GM21717 (cell line): ENCODE measurements around the gene PLCB1.

ENCODE experiments used
- ATAC-seq: cut with Tn5 transposase; IDR thresholded peaks from one replicate; pipeline ENCODE4 v1.9.1; 2021; ENCODE audit warnings: mild to moderate bottlenecking, moderate library complexity; ENCODE audit not compliant: unreplicated experiment

The PLCB1 gene

DNA sequence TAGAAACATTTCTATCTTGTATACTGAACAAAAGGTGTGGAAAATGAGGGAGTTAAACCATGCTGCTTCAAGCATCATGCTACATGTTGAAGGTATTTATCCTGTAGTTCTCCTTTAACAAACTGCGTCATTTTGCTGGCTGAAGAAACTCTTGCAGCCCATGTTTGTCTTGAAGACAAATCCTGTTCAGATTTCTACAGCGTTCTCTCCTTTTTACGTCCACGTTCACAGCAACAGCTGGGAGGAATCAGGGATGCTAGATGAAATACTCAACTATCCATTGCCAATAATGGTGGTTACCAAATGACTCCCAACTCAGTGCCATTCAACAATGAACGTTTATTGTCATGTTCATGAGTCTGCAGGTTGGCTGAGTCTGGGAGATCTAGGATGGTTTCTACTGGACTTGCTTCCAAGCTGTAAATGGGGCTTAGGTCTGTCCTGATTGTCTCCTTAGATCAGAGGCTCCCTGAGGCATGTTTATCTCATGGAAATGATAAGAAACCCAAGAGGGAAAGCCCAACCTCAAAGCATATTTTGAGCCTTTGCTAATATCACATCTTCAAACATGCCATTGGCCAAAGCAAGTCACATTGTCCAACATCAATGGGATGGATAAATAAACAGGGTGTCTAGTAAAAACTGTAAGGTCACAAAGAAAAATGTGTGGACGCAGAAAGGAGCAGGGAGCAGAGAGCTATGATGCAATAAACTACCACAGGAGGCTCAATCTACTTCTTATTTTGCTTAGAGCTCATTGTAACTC lies 2.7 kb upstream of the PLCB1 start:
- ATAC-seq, result no peak

DNA sequence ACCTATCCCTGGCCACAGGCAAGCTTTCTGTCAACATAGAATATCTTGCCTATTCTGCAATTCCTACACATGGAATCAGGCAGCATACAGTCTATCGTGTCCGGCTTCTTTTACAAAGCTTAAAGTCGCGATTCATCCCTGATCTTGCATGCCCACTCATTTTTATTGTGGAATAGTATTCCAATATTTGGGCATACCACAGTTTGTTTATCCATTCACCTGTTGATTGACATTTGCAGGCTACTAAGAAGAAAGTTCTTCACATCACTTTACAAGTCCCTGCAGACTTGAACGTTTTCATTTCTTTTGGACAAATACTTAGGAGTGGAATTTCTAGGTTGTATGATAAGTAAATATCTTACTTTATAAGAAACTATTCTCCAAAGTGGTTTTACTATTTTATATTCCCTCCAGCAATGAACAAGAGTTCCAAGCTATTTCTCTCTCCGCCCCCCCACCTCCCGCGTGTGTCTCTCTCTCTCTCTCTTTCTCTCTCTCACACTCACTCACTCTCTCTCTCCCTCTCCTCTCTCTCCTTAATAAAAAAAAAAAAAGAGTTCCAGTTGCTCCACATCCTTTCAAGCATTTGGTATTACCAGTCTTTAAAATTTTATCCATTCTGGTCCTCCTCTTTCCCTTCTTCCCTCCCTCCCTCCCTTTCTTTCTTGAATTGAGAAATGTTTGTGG lies 1.1 kb upstream of the PLCB1 start:
- ATAC-seq, result no peak

DNA sequence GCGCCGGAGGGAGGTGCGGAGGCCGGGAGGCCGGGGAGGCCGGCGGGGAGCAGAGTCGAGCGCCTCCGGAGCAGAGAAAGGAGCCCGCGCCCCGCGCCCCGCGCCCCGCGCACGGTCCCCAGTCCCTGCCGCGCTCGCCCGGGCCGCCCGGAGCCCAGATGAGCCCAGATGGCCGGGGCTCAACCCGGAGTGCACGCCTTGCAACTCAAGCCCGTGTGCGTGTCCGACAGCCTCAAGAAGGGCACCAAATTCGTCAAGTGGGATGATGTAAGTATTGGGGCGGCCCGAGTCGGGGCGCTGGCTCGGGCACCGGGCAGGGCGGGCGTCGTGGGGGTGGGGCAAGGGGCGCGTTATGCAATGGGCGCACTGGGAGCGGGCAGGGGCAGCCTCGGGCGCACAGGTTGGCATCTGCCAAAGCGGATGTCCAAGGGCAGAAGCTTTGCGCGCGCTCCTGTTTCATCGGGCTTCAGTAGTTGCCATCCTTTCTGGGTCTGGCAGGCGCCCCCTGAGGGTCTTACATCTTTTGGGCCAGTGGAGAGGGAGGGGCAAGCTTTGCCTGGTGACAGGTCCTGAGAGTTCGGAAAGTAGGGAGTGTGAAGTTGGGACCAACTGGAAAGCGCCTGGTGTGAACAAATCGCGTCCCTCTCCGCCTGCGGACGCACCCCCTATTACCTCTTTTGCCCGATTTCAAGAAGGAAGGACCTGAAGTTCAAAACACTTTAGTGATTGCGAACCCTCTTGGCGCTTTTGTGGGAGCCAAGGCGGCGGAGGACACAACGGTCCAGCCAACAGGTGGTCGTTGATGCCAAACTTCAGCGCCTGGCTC lies 631 bp downstream of the PLCB1 start:
- no peak for ATAC-seq

DNA sequence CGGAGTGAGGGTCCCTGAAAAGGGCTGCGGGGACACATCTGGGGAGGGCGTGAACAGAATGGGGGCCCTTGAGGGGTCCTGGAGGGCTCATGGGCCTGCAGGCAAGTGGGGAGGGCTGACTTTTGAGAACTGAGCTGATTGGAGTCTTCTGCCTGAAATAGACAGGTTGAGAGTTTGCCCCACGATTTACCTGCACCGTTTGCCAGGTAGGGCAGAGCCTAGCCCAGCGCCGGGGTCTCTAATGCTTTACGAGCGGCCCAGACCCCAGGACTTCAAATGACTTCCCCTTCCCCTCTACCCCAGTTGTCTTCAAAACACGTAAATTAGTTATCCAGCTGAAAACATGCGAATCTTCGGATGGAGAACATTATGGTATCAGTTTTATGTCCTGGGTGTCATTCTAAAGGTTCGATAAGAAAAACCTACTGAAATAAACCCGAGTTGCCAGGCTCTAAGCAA lies 1.3 kb downstream of the PLCB1 start:
- no peak for ATAC-seq

DNA sequence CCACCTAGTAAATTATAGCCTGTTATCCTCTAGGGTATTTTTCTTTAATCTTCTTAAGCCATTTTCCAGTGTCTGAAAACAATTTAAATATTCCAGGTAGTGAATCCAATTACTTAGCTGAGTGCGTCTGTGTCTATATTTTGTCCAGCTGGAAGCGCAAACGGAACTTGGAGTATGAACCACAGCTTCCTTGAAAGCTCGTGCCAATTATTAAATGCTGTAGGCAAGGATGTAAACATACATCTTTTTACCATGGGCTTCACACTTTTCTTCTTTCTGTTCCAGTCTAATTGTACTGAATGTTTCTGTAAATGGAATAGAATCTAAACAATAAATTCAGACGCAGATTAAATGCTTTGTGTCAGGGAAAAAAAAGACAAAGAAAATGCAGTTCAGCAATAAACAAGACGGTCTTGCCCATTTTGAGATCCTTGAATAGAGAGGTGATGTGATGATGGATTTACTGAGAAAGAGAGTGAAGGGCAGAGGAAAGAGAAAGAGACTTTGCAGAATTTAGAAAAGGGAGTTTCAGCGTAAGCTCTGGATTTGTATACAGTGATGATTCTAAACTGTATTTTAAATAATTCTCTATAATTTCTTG lies 1.9 kb downstream of the PLCB1 start:
- no peak for ATAC-seq

GRCh38 chr20:8139899-8140298 lies 7.8 kb downstream of the PLCB1 start:
- no peak for ATAC-seq

DNA sequence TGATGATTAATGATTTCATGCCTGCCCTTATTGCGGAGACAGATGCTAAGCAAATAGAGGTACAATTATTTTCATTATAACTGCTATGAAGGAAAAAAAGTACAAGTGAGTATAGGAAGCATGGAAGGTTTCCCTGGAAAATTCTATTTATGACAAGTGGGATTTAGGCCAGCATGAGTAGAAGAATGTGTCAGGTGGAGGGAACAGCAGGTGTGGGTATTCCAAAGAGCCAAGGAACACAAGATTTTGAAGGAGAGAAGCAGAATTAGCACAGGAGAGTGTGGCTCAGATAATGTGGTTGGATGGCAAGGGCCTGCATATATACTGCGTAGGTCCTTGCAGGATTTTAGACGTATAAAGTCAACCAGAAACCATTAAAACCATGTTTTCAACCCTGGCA lies 11.4 kb downstream of the PLCB1 start:
- no peak for ATAC-seq

DNA sequence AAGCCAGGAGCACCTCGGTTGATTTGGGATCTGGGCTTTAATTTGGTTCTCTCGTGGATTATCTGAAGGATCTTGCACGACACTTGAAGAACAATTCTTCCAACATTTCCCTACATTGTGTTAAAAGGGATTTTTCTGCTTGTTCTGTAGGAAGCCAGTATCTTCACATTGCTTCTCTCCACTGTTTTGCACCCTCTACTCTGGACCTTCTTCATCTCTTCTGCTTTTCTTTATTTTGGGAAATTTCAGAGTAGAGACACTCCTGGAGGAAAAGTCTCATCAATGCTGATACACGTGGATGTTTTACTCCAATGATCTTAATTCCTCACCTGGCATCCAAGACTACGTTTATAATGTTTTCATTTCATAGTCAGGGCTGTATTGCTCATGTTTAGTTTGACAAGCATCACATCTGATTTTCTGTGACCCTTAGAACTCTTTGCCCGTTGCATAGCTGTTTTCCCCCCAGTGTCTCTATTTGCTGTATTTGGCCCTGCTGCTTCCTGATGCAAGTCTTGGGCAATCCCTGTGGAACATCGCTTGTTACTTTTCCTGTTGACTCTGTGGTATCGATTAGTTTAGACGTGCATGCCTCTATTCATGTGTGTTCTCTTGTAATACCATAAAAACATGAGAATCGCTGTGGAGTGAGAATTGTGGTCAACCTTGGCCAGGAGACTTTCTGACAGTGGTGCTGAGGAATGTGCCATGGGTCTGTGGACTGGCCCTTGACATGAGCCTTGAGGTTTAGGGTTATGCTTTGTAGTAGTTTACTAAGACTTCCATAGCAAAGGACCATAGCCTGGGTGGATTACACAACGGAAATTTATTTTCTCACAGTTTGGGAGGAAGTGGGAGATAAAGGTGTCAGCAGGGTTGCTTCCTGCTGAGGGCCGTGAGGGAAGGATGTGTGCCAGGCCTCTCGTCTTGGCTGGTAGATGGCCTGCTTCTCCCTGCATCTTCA lies 12.5 kb downstream of the PLCB1 start:
- no peak for ATAC-seq

- no peak for ATAC-seq
Measured at GRCh38 chr20:8145246-8146168, 13.4 kb downstream of the PLCB1 start.

DNA sequence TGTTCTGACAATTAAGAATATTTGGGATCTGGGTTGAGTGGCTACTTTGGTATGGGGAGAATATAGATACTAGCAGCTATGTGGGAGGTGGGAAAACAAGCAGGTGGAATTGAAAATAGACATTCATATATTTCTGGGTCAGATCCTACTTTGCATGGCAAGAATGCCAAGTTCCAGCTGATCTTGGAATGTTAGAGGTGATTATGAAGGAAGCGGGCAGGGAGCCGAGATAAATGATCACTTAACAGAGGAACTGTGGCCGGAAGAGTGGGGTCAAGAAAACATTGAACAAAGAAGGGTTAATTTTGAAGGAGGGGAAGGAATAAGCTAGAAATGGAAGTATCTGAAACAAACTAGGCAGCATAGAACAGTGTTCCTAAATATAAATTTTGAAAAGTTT lies 15.4 kb downstream of the PLCB1 start:
- no peak for ATAC-seq

DNA sequence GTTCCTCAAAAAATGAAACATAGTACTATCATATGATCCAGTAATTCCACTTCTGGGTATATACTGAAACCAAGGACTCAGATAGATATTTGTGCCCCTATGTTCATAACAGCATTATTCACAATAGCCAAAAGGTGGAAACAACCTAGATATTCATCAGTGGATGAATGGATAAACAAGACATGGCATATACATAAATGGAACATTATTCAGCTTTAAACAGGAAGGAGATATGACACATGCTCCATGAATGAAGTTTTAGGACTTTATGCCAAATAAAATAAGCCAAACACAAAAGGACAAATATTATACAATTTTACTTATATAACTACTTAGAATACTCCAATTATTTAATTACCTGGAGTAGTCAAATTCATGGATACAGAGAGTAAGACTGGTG lies 16.4 kb downstream of the PLCB1 start:
- no peak for ATAC-seq

DNA sequence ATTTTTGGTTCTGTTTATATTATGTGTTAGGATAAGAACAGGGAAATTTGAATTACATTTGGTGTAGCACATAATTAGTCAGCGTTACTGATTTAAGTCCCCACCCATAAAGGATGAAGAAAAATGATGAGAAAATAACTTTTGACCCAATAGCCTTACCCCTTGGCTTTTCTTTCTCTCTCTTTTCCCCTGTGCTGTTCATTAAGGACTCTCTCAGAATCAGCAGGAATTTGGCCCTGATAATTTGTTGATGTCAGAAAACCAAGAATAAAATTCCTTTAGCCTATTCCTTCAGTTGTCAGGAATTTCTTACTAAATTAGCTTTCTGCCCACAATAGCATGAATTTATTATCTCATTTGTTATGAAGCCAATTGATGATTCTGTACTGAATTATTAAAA lies 18.5 kb downstream of the PLCB1 start:
- ATAC-seq, result no peak

DNA sequence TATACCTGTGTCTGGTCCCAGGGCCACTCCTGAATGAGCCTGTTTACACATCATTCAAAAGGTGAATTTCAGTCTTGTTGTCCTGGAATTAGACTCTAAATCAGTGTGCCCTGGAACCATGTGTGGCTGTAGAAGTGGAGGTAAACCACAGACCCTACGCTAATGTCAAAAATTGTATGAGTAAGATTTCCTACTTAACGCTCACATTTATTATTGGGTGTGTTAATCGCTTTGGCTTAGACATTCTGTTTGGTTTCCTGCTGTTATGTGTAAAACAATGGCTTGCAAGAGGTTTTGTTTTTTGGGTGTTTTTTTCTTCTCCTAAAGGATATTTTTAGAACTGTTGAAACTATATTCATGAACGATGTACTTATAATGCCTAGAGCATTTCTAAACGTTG lies 19.3 kb downstream of the PLCB1 start:
- ATAC-seq, result no peak

DNA sequence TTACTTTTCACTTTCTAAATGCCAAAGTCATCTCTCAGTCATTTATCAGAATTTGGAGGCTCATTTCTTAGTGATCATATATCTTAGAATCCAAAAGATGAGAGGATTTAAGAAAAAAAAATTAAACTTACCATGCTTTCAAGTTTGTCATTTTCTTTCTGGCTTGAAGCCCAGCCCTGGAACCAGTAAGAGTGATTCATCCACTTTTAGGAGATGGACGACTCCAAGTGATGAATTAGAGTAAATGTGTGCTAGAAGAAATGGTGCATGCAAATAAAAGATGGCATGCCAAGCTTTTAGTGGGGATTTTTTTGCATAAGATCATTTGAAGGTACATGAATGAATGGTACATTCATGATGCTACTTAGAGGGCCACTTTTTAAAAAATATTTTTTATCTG lies 20.1 kb downstream of the PLCB1 start:
- ATAC-seq, result no peak

GRCh38 chr20:8152847-8153246 lies 20.8 kb downstream of the PLCB1 start:
- ATAC-seq, result no peak

DNA sequence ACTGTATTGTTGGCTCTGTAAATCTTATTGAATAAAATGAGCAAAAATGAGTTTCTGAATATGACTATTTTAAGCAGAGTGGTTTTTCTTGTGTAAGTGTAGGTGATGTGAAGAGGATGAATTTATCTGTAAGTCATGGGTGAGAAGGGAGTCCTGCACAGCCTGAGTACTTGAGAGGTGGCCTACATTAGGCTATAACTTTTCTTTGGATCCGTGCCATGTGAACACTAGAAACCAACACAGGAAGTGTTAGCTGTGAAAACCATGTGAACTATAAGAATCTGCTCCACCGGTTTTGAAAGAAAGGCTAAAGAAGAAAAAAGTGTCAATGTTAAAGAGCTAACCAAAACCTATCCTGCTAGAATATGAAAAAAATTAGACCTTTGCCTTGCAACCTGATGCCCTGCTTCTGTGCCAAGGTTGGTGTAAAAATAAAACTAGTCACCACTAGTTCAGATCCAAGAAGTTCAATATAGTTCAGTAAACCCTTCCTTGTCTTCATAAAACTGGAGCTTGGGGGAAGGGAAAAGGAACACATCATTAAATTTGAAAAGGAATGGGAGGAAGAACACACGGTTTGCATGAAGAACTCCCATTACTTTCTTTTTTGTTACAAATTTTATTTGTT lies 21.3 kb downstream of the PLCB1 start:
- no peak for ATAC-seq

DNA sequence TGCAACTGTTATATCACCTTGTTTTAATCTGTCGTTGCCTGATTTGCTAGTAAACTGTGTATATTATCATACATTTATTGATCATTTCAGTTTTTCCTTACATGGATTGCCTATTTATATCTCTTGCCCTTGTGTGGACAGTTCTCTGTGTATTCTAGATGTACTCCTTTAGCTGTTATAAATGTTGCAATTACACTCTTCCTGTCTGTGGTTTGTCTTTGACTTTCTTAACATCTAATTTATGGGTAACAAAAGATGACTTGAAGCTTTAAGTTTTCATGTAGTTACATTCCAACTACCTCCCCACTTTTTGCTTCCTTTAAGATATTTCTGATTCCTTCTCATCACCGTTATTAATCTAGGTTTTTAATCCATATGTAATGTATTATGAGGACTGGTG lies 22.6 kb downstream of the PLCB1 start:
- ATAC-seq, result no peak

- no peak for ATAC-seq
Measured at GRCh38 chr20:8155229-8155628, 23.2 kb downstream of the PLCB1 start.

DNA sequence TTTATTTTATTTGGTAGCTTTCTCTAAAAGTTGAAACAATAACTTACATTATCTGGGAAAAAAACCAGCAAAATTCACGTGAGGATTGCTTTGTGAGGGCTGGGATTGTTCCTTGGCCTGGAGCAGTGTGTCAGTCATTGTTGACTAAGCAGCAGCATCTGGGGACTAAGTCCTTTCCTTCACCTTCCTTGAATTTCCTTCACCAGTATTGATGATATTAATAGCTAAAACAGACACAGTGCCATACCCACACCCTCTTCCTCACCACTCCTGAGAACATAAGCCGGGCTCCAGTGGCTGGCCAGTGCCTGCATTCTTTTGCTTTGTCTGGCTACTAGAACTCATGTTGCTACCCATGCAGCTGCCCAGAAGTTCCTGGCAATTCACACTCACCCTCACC lies 23.7 kb downstream of the PLCB1 start:
- no peak for ATAC-seq
